GM18870 (cell line): Measurements from ENCODE around the gene CNGA1.

Experiments
- ATAC-seq: cut with Tn5 transposase; IDR thresholded peaks from one replicate; pipeline ENCODE4 v1.9.1; 2021; ENCODE audit warnings: moderate library complexity; ENCODE audit not compliant: unreplicated experiment

CNGA1 gene

GRCh38 chr4:47914220-47914925 lies 102.1 kb downstream of the CNGA1 start, which contains the start of gene NFXL1:
TSS of gene NFXL1 (minus strand) at chr4:47914583. CDS start at chr4:47914203, 380 bp downstream.
- peak; percentile 96 for ATAC-seq

GRCh38 chr4:47913861-47914219 lies 102.6 kb downstream of the CNGA1 start:
- ATAC-seq, result peak; percentile 15

GRCh38 chr4:47913330-47913729 lies 103.2 kb downstream of the CNGA1 start:
- ATAC-seq, result no peak

GRCh38 chr4:47907089-47907646 lies 109.3 kb downstream of the CNGA1 start:
- no peak for ATAC-seq

- no peak for ATAC-seq
These were observed 116.8 kb downstream of the CNGA1 start for GRCh38 chr4:47899639-47900038.

GRCh38 chr4:47891928-47892327 lies 124.6 kb downstream of the CNGA1 start:
- no peak for ATAC-seq
